Measurements from ENCODE around the gene HPS1.

The HPS1 gene

GRCh38 chr10:98410759-98411158, 36.0 kb downstream of the HPS1 start:
- DNase-seq: no peak

GRCh38 chr10:98410135-98410743, 36.5 kb downstream of the HPS1 start:
- DNase-seq: no peak

- DNase-seq: no peak
Measured at GRCh38 chr10:98408799-98409198, 37.9 kb downstream of the HPS1 start.

GRCh38 chr10:98407744-98408241, 38.9 kb downstream of the HPS1 start:
- no peak for DNase-seq

- no peak for DNase-seq
Measured at GRCh38 chr10:98407017-98407743, 39.6 kb downstream of the HPS1 start.

GRCh38 chr10:98405422-98405821, 41.3 kb downstream of the HPS1 start:
- DNase-seq: no peak

- no peak for DNase-seq
Measured at GRCh38 chr10:98404571-98405359, 42.0 kb downstream of the HPS1 start.

- no peak for DNase-seq
Measured at GRCh38 chr10:98403812-98404504, 42.8 kb downstream of the HPS1 start.

GRCh38 chr10:98402931-98403718, 43.6 kb downstream of the HPS1 start:
- DNase-seq: no peak

- no peak for DNase-seq
Measured at GRCh38 chr10:98402478-98402877, 44.3 kb downstream of the HPS1 start.

- no peak for DNase-seq
Measured at GRCh38 chr10:98400482-98400881, 46.3 kb downstream of the HPS1 start.

- no peak for DNase-seq
Measured at GRCh38 chr10:98399784-98400183, 47.0 kb downstream of the HPS1 start.

GRCh38 chr10:98397089-98397600, 49.6 kb downstream of the HPS1 start:
- no peak for DNase-seq

GRCh38 chr10:98396096-98397063, 50.4 kb downstream of the HPS1 start:
- no peak for DNase-seq

- DNase-seq: no peak
Measured at GRCh38 chr10:98394851-98395440, 51.8 kb downstream of the HPS1 start.

GRCh38 chr10:98391578-98391991, 55.1 kb downstream of the HPS1 start:
- no peak for DNase-seq

- DNase-seq: no peak
Measured at GRCh38 chr10:98391065-98391464, 55.7 kb downstream of the HPS1 start.

GRCh38 chr10:98390406-98390805, 56.3 kb downstream of the HPS1 start:
- no peak for DNase-seq

GRCh38 chr10:98389398-98389797, 57.3 kb downstream of the HPS1 start:
- DNase-seq: no peak

- DNase-seq: no peak
Measured at GRCh38 chr10:98388101-98388655, 58.6 kb downstream of the HPS1 start.

All from NCI-H82 (cell line).